Measurements from ENCODE around the gene MAGI3. TPM values are rescaled to one million over a fixed set of nuclear protein-coding genes. Genes with fewer than 3 reads are reported as not detected.

MAGI3 gene
- total and polyA plus RNA-seq, 4 experiments from 2014 or later, result 3.5 to 6.7 (median 5.5) TPM

DNA sequence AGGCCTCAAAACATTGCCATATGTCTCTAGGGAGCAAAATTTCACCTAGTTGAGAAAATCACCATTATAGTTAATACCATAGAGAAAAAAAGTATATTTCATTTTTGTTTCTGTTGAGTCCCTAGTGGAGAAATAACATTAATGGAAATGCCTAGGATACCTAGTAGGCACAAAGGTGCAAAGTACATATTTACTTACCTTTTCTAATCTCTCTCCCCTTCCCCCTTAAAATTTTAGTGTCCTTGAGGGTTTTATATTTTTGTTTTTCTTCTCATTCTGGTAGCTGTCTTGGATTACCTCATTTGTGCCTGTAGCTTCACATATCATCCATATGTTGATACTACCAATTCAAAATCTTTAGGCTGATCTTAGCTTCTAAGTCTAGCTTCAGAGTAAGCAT is 127.0 kb downstream of the MAGI3 start:
- no peak overlapping the region for H3K4me3 Mint-ChIP-seq

GRCh38 chr1:113517983-113518382 is 127.7 kb downstream of the MAGI3 start:
- Histone ChIP-seq H3K36me3 (ENCODE audit: insufficient read depth, low read length) (no peaks in the 10 kb centered on the region), H3K4me1 (ENCODE audit: insufficient read depth, low read length) (no peaks in the 10 kb centered on the region), H3K9me3 (ENCODE audit: control insufficient read depth in 1 of 2, low read length in 2 of 2) (no peaks in the 10 kb centered on the region), H3K4me3 (ENCODE audit: low read length in 2 of 2) (no peak overlapping the region), H3K27ac (ENCODE audit: low read depth, low read length) (no peak overlapping the region), H3K27me3 (ENCODE audit: insufficient read depth, low read length) (no peaks in the 10 kb centered on the region)
- Mint-ChIP-seq H3K27ac (no peak overlapping the region), H3K4me3 (no peak overlapping the region), H3K27me3 (no peaks in the 10 kb centered on the region), H3K36me3 (peaks cover 0 to 2% of the 10 kb centered on the region in 2 donors), H3K4me1 (peaks cover 0 to 6% (median 2%) of the 10 kb centered on the region in 4 donors), H3K9me3 (peaks cover 0 to 22% (median 12%) of the 10 kb centered on the region in 8 donors)
- ChIA-PET CTCF (ENCODE audit: partially characterized antibody) (no interaction called here), POLR2A (ENCODE audit: partially characterized antibody) (no interaction called here)
- intact Hi-C loops (cut with micrococcal nuclease), result no loop called here
- no peak for DNase-seq

More for the DNA sequence above, 127.0 kb downstream of the MAGI3 start:
- intact Hi-C loops (cut with micrococcal nuclease), result no loop called here
- ChIA-PET CTCF (ENCODE audit: partially characterized antibody) (no interaction called here), POLR2A (ENCODE audit: partially characterized antibody) (no interaction called here)
- H3K4me3 ChIP-seq (ENCODE audit: low read length in 2 of 2), result no peak overlapping the region
- no peak for DNase-seq
- H3K27ac Mint-ChIP-seq, result no peak overlapping the region
- H3K36me3 Mint-ChIP-seq, result no peaks in the 10 kb centered on the region
- H3K36me3 ChIP-seq (ENCODE audit: insufficient read depth, low read length), result no peaks in the 10 kb centered on the region
- H3K27me3 ChIP-seq (ENCODE audit: insufficient read depth, low read length), result no peaks in the 10 kb centered on the region
- no peaks in the 10 kb centered on the region for H3K4me1 ChIP-seq (ENCODE audit: insufficient read depth, low read length)
- H3K27me3 Mint-ChIP-seq, result no peaks in the 10 kb centered on the region
- H3K9me3 ChIP-seq (ENCODE audit: control insufficient read depth in 1 of 2, low read length in 2 of 2), result no peaks in the 10 kb centered on the region
- peaks cover 0 to 6% (median 2%) of the 10 kb centered on the region in 4 donors for H3K4me1 Mint-ChIP-seq
- H3K9me3 Mint-ChIP-seq, result peaks cover 0 to 20% (median 7%) of the 10 kb centered on the region in 8 donors
- no peak overlapping the region for H3K27ac ChIP-seq (ENCODE audit: low read depth, low read length)

DNA sequence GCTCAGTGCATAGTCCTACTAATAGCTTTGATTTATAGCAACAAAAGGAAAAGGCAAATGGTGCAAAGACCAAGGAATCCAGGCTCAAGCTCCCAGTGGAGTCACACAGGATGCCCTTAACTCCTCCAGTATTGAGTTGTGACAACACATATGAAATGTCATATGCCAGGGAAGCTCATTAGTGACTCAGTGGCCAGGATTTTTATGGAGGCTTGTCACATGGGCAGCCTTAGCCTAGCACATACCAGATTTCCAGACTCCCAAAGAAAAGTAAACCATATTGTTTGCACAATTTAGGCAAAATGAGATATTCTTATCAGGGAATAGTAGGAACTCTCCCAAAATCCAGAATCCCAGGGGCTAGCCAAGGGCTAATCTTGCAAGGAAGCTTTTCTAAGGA is 129.2 kb downstream of the MAGI3 start:
- CTCF ChIA-PET (ENCODE audit: partially characterized antibody), result no interaction called here

GRCh38 chr1:113530021-113530420 is 139.7 kb downstream of the MAGI3 start:
- Mint-ChIP-seq H3K27ac (no peak overlapping the region), H3K36me3 (peaks cover 0 to 4% of the 10 kb centered on the region in 2 donors), H3K9me3 (peaks cover 2 to 37% (median 15%) of the 10 kb centered on the region in 8 donors), H3K27me3 (no peaks in the 10 kb centered on the region), H3K4me3 (no peak overlapping the region), H3K4me1 (peaks cover 0 to 3% (median 2%) of the 10 kb centered on the region in 4 donors)
- Histone ChIP-seq H3K9me3 (ENCODE audit: control insufficient read depth in 1 of 2, low read length in 2 of 2) (no peaks in the 10 kb centered on the region), H3K27me3 (ENCODE audit: insufficient read depth, low read length) (no peaks in the 10 kb centered on the region), H3K27ac (ENCODE audit: low read depth, low read length) (no peak overlapping the region), H3K36me3 (ENCODE audit: insufficient read depth, low read length) (no peaks in the 10 kb centered on the region), H3K4me1 (ENCODE audit: insufficient read depth, low read length) (no peaks in the 10 kb centered on the region), H3K4me3 (ENCODE audit: low read length in 2 of 2) (no peak overlapping the region)
- ChIA-PET CTCF (ENCODE audit: partially characterized antibody) (no interaction called here), POLR2A (ENCODE audit: partially characterized antibody) (no interaction called here)
- DNase-seq, result no peak
- intact Hi-C loops (cut with micrococcal nuclease), result no loop called here

More for the DNA sequence above, 129.2 kb downstream of the MAGI3 start:
- Mint-ChIP-seq H3K27me3 (no peaks in the 10 kb centered on the region), H3K27ac (no peak overlapping the region), H3K4me1 (peaks cover 0 to 6% (median 2%) of the 10 kb centered on the region in 4 donors), H3K4me3 (no peak overlapping the region), H3K9me3 (peaks cover 2 to 26% (median 19%) of the 10 kb centered on the region in 8 donors), H3K36me3 (peaks cover 5 to 9% of the 10 kb centered on the region in 2 donors)
- Histone ChIP-seq H3K4me3 (ENCODE audit: low read length in 2 of 2) (no peak overlapping the region), H3K4me1 (ENCODE audit: insufficient read depth, low read length) (no peaks in the 10 kb centered on the region), H3K9me3 (ENCODE audit: control insufficient read depth in 1 of 2, low read length in 2 of 2) (no peaks in the 10 kb centered on the region), H3K36me3 (ENCODE audit: insufficient read depth, low read length) (no peaks in the 10 kb centered on the region), H3K27me3 (ENCODE audit: insufficient read depth, low read length) (no peaks in the 10 kb centered on the region), H3K27ac (ENCODE audit: low read depth, low read length) (no peak overlapping the region)
- intact Hi-C loops (cut with micrococcal nuclease), result no loop called here
- POLR2A ChIA-PET (ENCODE audit: partially characterized antibody), result no interaction called here
- no peak for DNase-seq

DNA sequence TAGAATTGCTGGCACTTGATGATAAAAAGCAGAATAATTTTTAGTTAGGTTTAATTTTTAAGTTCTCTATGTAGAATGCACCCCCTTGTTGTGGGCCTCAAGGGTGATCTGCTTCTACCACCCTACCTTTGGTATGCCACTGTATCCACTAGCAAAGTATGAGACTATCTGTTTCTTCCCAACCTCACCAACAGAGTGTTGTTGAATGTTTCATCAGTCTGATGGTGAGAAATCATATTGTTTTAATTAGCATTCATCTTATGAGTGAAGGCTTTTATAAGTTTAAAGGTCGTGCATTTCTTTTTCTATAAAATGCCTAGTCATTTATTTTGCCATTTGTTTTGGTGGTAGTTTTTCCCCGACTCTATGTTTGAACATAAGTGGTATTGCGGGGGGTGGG is 141.0 kb downstream of the MAGI3 start:
- Mint-ChIP-seq H3K4me1 (peaks cover 0 to under 1% (median 0%) of the 10 kb centered on the region in 4 donors), H3K4me3 (no peak overlapping the region), H3K9me3 (peaks cover 3 to 32% (median 14%) of the 10 kb centered on the region in 8 donors), H3K36me3 (peaks cover 2 to 11% of the 10 kb centered on the region in 2 donors), H3K27ac (no peak overlapping the region), H3K27me3 (no peaks in the 10 kb centered on the region)
- Histone ChIP-seq H3K9me3 (ENCODE audit: control insufficient read depth in 1 of 2, low read length in 2 of 2) (no peaks in the 10 kb centered on the region), H3K4me3 (ENCODE audit: low read length in 2 of 2) (no peak overlapping the region), H3K36me3 (ENCODE audit: insufficient read depth, low read length) (no peaks in the 10 kb centered on the region), H3K4me1 (ENCODE audit: insufficient read depth, low read length) (no peaks in the 10 kb centered on the region), H3K27ac (ENCODE audit: low read depth, low read length) (no peak overlapping the region), H3K27me3 (ENCODE audit: insufficient read depth, low read length) (no peaks in the 10 kb centered on the region)
- ChIA-PET POLR2A (ENCODE audit: partially characterized antibody) (no interaction called here), CTCF (ENCODE audit: partially characterized antibody) (no interaction called here)
- no peak for DNase-seq
- intact Hi-C loops (cut with micrococcal nuclease), result no loop called here

- Histone ChIP-seq H3K4me1 (ENCODE audit: insufficient read depth, low read length) (no peaks in the 10 kb centered on the region), H3K36me3 (ENCODE audit: insufficient read depth, low read length) (no peaks in the 10 kb centered on the region), H3K27me3 (ENCODE audit: insufficient read depth, low read length) (no peaks in the 10 kb centered on the region), H3K4me3 (ENCODE audit: low read length in 2 of 2) (no peak overlapping the region), H3K27ac (ENCODE audit: low read depth, low read length) (no peak overlapping the region), H3K9me3 (ENCODE audit: control insufficient read depth in 1 of 2, low read length in 2 of 2) (no peaks in the 10 kb centered on the region)
- H3K4me1 Mint-ChIP-seq, result no peaks in the 10 kb centered on the region
- H3K36me3 Mint-ChIP-seq, result peaks cover 3 to 11% of the 10 kb centered on the region in 2 donors
- no peak for DNase-seq
- no peak overlapping the region for H3K27ac Mint-ChIP-seq
- ChIA-PET POLR2A (ENCODE audit: partially characterized antibody) (no interaction called here), CTCF (ENCODE audit: partially characterized antibody) (no interaction called here)
- H3K4me3 Mint-ChIP-seq, result no peak overlapping the region
- intact Hi-C loops (cut with micrococcal nuclease), result no loop called here
- no peaks in the 10 kb centered on the region for H3K27me3 Mint-ChIP-seq
- peaks cover 0 to 30% (median 15%) of the 10 kb centered on the region in 8 donors for H3K9me3 Mint-ChIP-seq
Observed at GRCh38 chr1:113533061-113533460, 142.7 kb downstream of the MAGI3 start.

DNA sequence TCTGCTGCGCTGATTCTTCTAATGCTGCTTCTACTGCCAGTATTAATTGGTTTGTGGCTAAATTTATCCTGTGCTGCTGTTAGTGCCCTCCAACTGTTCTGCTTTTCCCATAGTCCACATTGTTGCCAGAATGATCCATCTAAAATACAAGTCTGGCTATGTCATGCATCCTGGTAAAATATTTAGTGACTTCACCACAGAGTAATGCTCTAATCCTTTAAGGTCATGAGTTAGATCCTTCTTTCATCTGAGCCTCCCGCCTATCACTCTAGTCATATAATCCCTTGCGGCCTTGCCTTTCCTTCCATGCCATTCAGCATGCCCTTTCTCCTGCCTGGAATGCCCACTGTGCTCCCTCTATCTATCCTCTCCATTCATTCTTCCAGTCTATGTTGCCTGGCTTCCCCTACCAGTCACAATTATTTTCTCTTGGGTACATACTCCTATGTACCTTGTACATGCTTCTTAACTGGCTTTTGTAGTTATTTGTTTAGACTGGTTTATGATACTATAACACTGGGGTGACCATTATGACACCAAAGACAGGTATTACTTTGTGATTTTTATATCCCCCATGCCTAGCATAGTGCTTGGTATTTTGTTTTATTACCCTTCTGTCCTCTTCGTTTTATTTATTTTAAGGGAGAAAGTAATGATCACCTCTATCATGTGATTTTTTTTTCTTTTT is 144.0 kb downstream of the MAGI3 start:
- H3K27ac Mint-ChIP-seq, result no peak overlapping the region
- Histone ChIP-seq H3K9me3 (ENCODE audit: control insufficient read depth in 1 of 2, low read length in 2 of 2) (no peaks in the 10 kb centered on the region), H3K27me3 (ENCODE audit: insufficient read depth, low read length) (no peaks in the 10 kb centered on the region), H3K4me3 (ENCODE audit: low read length in 2 of 2) (no peak overlapping the region), H3K36me3 (ENCODE audit: insufficient read depth, low read length) (no peaks in the 10 kb centered on the region), H3K27ac (ENCODE audit: low read depth, low read length) (no peak overlapping the region), H3K4me1 (ENCODE audit: insufficient read depth, low read length) (no peaks in the 10 kb centered on the region)
- no peaks in the 10 kb centered on the region for H3K4me1 Mint-ChIP-seq
- H3K27me3 Mint-ChIP-seq, result no peaks in the 10 kb centered on the region
- DNase-seq, result no peak
- H3K36me3 Mint-ChIP-seq, result peaks cover 6 to 11% of the 10 kb centered on the region in 2 donors
- ChIA-PET CTCF (ENCODE audit: partially characterized antibody) (no interaction called here), POLR2A (ENCODE audit: partially characterized antibody) (no interaction called here)
- H3K9me3 Mint-ChIP-seq, result peaks cover 0 to 25% (median 15%) of the 10 kb centered on the region in 8 donors
- intact Hi-C loops (cut with micrococcal nuclease), result no loop called here
- H3K4me3 Mint-ChIP-seq, result no peak overlapping the region
